ENCODE results near the gene ITGB2.
"Not testable (repeated sequence)": the region's sequence is repeated elsewhere in the genome, so short reads cannot be mapped to it uniquely, and the experiment has no call there.

Gene ITGB2

DNA sequence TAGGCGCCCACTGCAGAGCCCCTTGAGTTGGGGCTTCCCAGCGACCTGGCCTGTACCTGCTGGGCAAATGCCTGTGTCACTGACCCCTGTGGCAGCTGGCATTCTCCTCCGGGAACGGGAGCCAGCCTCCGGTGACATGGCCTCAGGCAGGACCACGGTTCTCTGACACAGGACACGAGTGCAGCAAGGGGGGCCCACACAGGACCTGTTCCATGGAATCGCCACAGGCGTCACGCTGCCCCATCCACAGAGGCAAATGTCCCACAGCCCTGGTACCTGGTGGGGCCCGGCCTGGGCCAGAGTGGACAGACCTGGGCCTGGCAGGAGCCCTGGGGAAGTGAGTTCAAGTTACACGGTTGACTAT, 2.6 kb downstream of the ITGB2 start:
- Histone ChIP-seq H3K4me3 (no peak overlapping the region), H3K4me1 (peaks cover 0 to 10% (median 3%) of the 10 kb centered on the region in 4 donors), H3K27me3 (peaks cover 0 to 31% of the 10 kb centered on the region in 2 donors), H3K9me3 (no peaks in the 10 kb centered on the region), H3K27ac (no peak overlapping the region), H3K36me3 (no peaks in the 10 kb centered on the region)
- TF ChIP-seq, protein P1, sequence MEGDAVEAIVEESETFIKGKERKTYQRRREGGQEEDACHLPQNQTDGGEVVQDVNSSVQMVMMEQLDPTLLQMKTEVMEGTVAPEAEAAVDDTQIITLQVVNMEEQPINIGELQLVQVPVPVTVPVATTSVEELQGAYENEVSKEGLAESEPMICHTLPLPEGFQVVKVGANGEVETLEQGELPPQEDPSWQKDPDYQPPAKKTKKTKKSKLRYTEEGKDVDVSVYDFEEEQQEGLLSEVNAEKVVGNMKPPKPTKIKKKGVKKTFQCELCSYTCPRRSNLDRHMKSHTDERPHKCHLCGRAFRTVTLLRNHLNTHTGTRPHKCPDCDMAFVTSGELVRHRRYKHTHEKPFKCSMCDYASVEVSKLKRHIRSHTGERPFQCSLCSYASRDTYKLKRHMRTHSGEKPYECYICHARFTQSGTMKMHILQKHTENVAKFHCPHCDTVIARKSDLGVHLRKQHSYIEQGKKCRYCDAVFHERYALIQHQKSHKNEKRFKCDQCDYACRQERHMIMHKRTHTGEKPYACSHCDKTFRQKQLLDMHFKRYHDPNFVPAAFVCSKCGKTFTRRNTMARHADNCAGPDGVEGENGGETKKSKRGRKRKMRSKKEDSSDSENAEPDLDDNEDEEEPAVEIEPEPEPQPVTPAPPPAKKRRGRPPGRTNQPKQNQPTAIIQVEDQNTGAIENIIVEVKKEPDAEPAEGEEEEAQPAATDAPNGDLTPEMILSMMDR (IDR thresholded peaks at IDR 0.05): no peak
- intact Hi-C loops (cut with DNase I; ENCODE audit: low total_unique reads): no loop called here
- DNase-seq: no peak

DNA sequence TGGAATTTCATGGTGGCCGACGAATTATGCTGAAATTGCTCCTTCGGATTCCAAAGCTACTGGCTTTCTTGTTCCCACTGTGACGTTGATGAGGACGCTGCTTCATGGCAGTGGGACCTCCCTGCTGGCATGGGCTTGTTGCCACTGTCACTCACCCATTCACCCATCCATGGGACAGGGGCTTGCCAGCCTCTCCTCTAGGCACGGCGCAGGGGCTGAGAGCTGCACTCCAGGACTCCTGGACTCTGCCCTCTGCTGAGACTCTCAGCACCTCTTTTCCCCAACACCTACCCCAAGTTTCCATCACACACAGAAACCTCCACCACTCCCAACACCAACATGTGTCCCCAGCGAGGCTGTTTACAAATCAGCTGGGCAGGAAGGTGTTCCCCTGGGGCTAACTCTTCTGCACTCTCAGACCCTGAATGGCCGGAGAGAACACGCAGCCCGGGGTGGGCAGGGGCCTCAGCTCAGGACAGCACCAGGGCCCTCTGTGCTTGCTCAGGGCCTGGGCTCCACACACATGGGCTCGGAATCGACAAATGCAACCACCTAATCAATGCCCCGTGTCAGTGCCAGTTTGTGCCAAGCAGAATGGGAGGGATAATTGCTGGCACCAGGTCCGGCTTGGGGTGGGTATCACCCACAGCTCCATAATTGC, 3.1 kb downstream of the ITGB2 start:
- TF ChIP-seq, protein P1 (IDR thresholded peaks at IDR 0.05): no peak
- Histone ChIP-seq H3K4me1 (peaks cover 0 to 10% (median 3%) of the 10 kb centered on the region in 4 donors), H3K27ac (no peak overlapping the region), H3K9me3 (no peaks in the 10 kb centered on the region), H3K4me3 (no peak overlapping the region), H3K27me3 (peaks cover 0 to 31% of the 10 kb centered on the region in 2 donors), H3K36me3 (no peaks in the 10 kb centered on the region)
- intact Hi-C loops (cut with DNase I; ENCODE audit: low total_unique reads): no loop called here
- no peak for DNase-seq

DNA sequence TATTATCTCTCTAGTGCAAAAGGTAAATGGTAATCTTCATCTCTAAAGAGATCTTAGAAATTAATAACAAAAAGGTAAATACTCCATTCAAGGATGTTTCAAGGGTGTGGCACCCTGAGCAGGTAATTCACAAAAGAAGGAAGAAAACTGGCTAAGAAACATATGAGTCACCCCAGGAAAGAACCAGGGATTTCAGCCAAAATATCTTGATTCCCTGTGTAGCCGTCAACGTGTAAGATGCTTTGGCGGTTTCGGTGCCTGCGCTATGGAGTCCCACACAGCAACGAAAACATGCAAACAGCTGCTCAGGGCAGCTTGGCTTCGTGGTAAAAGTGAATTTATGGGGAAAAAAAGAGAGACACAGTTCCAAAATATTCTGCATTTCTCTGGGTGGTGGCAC, 3.7 kb downstream of the ITGB2 start:
- intact Hi-C loops (cut with DNase I; ENCODE audit: low total_unique reads): no loop called here
- Histone ChIP-seq H3K4me1 (peaks cover 0 to 16% (median 5%) of the 10 kb centered on the region in 4 donors), H3K36me3 (no peaks in the 10 kb centered on the region), H3K27ac (no peak overlapping the region), H3K9me3 (no peaks in the 10 kb centered on the region), H3K4me3 (no peak overlapping the region), H3K27me3 (peaks cover 0 to 31% of the 10 kb centered on the region in 2 donors)
- TF ChIP-seq, protein P1 (IDR thresholded peaks at IDR 0.05): no peak
- no peak for DNase-seq

DNA sequence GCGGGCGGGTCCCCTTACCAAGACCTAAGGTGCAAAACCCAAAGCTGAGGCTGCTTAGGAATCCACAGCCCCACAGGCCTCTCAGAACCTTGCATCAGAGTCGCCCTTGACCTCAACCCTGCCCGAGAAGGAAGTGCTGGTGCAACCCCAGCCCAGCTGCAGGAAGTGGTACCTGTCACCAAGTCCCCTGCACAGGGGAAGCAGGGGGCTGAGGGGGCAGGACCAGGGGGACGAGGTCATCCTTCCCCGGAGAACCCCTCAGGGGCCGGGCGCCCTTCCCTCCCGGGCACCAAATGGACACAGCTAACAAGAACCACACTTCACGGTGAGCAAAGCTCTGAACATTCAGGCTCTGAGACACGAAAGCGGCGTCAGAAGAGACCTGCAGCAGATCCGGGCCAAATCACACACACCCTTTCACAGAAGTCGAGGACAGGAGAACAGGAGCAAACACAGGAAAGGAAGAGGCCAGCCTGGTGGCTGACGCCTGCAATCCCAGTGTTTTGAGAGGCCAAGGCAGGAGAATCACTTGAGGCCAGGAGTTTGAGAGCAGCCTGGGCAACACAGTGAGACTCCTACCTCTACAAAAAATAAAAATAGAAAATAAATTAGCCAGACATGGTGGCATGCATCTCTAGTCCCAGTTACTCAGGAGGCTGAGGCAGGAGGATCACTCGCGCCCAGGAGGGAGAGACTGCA, 6.4 kb downstream of the ITGB2 start:
- DNase-seq: no peak
- Histone ChIP-seq H3K4me3 (no peak overlapping the region), H3K4me1 (peaks cover 0 to 38% (median 19%) of the 10 kb centered on the region in 4 donors), H3K36me3 (no peaks in the 10 kb centered on the region), H3K27me3 (peaks cover 0 to 15% of the 10 kb centered on the region in 2 donors), H3K27ac (no peak overlapping the region), H3K9me3 (no peaks in the 10 kb centered on the region)
- intact Hi-C loops (cut with DNase I; ENCODE audit: low total_unique reads): no loop called here
- TF ChIP-seq, protein P1 (IDR thresholded peaks at IDR 0.05): no peak

DNA sequence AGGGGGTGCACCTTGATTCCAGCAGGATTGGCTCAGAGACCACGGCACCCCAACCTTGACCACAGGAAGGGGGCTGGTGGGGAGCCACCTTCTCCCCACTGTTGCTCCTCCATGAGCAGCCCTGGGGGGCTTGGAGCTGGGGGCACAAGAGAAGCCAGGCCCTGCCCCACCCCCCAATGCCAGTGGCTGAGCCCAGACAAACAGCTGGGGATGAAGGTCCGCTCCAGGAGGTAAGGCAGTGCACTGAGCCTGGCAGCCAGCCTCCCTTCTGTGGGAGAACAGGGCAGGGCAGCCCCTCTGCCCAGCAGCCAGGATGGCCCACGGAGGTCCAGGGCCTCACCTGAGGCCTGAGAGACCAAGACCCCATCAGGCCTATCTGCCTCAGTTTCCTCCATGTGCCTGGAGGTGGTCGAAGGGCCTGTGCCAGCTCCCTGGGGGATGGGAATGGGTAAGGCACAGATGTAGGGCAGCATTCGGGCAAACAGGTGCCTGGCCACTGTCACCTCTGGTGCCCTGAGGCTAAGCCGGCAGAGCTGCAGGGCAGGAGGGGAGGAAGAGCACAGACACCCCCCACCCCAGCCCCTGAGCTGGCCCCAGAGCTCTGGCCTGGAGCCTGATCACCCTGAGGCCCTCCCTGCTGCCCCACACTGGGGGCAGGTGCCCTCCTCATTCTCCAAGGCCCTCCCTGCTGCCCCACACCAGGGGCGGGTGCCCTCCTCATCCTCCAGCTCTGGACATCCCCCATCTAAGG, 7.1 kb downstream of the ITGB2 start:
- H3K36me3 ChIP-seq: no peaks in the 10 kb centered on the region
- TF ChIP-seq, protein P1 (IDR thresholded peaks at IDR 0.05): no peak
- intact Hi-C loops (cut with DNase I; ENCODE audit: low total_unique reads): no loop called here
- H3K4me1 ChIP-seq: peaks cover 0 to 45% (median 22%) of the 10 kb centered on the region in 4 donors
- no peak for DNase-seq
- H3K27ac ChIP-seq: no peak overlapping the region
- H3K9me3 ChIP-seq: no peaks in the 10 kb centered on the region
- H3K4me3 ChIP-seq: no peak overlapping the region
- peaks cover 0 to 11% of the 10 kb centered on the region in 2 donors for H3K27me3 ChIP-seq

DNA sequence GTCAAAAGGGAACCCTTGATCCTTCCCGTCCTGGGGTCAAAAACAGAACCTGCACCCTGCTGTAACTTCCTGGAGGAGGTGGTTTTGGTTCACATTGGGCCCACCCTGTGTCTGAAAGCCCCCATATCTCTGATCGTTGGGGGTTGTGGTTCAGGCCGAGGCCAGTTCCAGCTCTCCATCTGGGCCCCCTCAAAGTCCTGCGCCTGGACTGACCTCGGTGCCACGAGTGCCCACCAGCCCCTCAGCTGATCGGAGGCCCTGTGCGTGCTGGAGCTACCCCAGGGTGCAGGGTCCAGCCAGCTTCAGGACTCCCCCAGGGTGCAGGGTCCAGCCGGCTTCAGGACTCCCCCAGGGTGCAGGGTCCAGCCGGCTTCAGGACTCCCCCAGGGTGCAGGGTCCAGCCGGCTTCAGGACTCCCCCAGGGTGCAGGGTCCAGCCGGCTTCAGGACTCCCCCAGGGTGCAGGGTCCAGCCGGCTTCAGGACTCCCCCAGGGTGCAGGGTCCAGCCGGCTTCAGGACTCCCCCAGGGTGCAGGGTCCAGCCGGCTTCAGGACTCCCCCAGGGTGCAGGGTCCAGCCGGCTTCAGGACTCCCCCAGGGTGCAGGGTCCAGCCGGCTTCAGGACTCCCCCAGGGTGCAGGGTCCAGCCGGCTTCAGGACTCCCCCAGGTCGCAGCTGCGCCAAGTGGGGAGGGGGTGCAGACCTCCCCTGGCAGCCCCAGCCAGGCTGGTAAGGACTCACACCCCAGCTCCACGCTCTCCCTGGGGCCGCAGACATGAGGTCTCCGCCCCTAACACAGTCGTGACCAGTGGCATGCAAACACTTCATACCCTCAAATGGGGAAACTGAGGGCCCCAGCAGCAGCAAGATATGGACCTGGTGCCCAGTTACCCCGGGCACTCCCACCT, 7.9 kb downstream of the ITGB2 start:
- peaks cover 0 to 45% (median 29%) of the 10 kb centered on the region in 4 donors for H3K4me1 ChIP-seq
- H3K4me3 ChIP-seq; DNase-seq; H3K9me3 ChIP-seq; H3K27me3 ChIP-seq; H3K27ac ChIP-seq; H3K36me3 ChIP-seq; intact Hi-C loops (cut with DNase I; ENCODE audit: low total_unique reads): not testable (repeated sequence)
